PFSK-1 (cell line): Measurements from ENCODE around the gene DLGAP1.

Experiments used
- SIN3A ChIP-seq: IDR thresholded peaks from 2 replicates; pipeline ENCODE4 v1.6.1; 2012; ENCODE audit warnings: mild to moderate bottlenecking, low read length, moderate library complexity, borderline replicate concordance; ENCODE audit not compliant: insufficient read depth
- TAF1 ChIP-seq: IDR thresholded peaks from 2 replicates; pipeline ENCODE4 v1.6.1; 2012; ENCODE audit warnings: low read length, control low read depth, borderline replicate concordance; ENCODE audit not compliant: insufficient read depth
- TF ChIP-seq, protein P1 (sequence below), 2 experiments: IDR thresholded peaks; 2 replicates each; pipeline versions ENCODE4 v1.6.1 to v1.8.0; 2011 to 2012; ENCODE audit warnings: low read depth in 2 of 2, low read length in 2 of 2, control low read depth in 1 of 2, inconsistent platforms in 1 of 2, mild to moderate bottlenecking in 1 of 2, moderate library complexity in 1 of 2; ENCODE audit not compliant: insufficient read depth in 1 of 2

DNA sequence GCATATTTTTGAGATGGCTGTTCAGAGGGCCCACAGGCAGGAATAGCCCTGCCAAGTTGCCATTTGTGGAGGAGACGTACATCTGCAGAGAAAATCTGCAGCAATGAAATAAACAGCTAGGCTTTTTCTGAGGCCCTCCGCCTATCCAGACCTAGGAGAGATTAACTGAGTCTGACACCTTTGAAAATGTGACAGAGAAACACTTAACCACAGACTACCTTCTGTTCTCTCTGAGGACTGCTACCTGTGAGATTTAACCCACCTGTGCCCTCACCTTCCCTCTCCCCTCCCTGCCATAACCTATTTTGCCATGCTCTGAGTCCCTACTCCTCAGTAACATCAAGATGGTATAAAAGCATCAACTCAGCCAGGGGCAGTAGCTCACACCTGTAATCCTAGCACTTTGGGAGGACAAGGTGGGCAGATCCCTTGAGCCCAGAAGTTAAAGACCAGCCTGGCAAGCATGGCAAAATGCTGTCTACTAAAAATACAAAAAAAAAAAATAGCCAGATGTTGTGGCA, 844.9 kb downstream of the DLGAP1 start:
- TF ChIP-seq, protein P1, sequence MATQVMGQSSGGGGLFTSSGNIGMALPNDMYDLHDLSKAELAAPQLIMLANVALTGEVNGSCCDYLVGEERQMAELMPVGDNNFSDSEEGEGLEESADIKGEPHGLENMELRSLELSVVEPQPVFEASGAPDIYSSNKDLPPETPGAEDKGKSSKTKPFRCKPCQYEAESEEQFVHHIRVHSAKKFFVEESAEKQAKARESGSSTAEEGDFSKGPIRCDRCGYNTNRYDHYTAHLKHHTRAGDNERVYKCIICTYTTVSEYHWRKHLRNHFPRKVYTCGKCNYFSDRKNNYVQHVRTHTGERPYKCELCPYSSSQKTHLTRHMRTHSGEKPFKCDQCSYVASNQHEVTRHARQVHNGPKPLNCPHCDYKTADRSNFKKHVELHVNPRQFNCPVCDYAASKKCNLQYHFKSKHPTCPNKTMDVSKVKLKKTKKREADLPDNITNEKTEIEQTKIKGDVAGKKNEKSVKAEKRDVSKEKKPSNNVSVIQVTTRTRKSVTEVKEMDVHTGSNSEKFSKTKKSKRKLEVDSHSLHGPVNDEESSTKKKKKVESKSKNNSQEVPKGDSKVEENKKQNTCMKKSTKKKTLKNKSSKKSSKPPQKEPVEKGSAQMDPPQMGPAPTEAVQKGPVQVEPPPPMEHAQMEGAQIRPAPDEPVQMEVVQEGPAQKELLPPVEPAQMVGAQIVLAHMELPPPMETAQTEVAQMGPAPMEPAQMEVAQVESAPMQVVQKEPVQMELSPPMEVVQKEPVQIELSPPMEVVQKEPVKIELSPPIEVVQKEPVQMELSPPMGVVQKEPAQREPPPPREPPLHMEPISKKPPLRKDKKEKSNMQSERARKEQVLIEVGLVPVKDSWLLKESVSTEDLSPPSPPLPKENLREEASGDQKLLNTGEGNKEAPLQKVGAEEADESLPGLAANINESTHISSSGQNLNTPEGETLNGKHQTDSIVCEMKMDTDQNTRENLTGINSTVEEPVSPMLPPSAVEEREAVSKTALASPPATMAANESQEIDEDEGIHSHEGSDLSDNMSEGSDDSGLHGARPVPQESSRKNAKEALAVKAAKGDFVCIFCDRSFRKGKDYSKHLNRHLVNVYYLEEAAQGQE (IDR thresholded peaks at IDR 0.05; ENCODE audit: insufficient read depth in 1 of 2, low read depth in 2 of 2, low read length in 2 of 2) = no peak
- TF ChIP-seq SIN3A (no peak), TAF1 (no peak)
